GM21423 (cell line): ENCODE measurements around the gene FBLN1.

Experiments used
- ATAC-seq: cut with Tn5 transposase; IDR thresholded peaks from one replicate; pipeline ENCODE4 v1.9.1; 2021; ENCODE audit warnings: mild to moderate bottlenecking, moderate library complexity; ENCODE audit not compliant: unreplicated experiment

Gene FBLN1

GRCh38 chr22:45629469-45630089, 126.9 kb downstream of the FBLN1 start:
- no peak for ATAC-seq

- no peak for ATAC-seq
Observed at GRCh38 chr22:45630436-45630835, 127.8 kb downstream of the FBLN1 start.

GRCh38 chr22:45631140-45631840, 128.6 kb downstream of the FBLN1 start:
- ATAC-seq, result no peak

GRCh38 chr22:45631841-45632238, 129.2 kb downstream of the FBLN1 start:
- no peak for ATAC-seq

- no peak for ATAC-seq
Observed at GRCh38 chr22:45632791-45633515, 130.3 kb downstream of the FBLN1 start.

- ATAC-seq, result no peak
Observed at GRCh38 chr22:45636683-45637082, 134.0 kb downstream of the FBLN1 start.

- ATAC-seq, result no peak
Observed at GRCh38 chr22:45638197-45638596, 135.5 kb downstream of the FBLN1 start.

- no peak for ATAC-seq
Observed at GRCh38 chr22:45638834-45639746, 136.4 kb downstream of the FBLN1 start.

- ATAC-seq, result no peak
Observed at GRCh38 chr22:45639747-45640102, 137.0 kb downstream of the FBLN1 start.

GRCh38 chr22:45640291-45640940, 137.7 kb downstream of the FBLN1 start:
- ATAC-seq, result no peak

- ATAC-seq, result no peak
Observed at GRCh38 chr22:45640941-45641621, 138.4 kb downstream of the FBLN1 start.

- ATAC-seq, result no peak
Observed at GRCh38 chr22:45642986-45643385, 140.3 kb downstream of the FBLN1 start.

GRCh38 chr22:45644714-45645113, 142.0 kb downstream of the FBLN1 start:
- ATAC-seq, result no peak

GRCh38 chr22:45645150-45645525, 142.5 kb downstream of the FBLN1 start:
- no peak for ATAC-seq

GRCh38 chr22:45645526-45646414, 143.1 kb downstream of the FBLN1 start:
- ATAC-seq, result peak; percentile 58

GRCh38 chr22:45647532-45648225, 145.0 kb downstream of the FBLN1 start:
- ATAC-seq, result no peak

- no peak for ATAC-seq
Observed at GRCh38 chr22:45648301-45649117, 145.8 kb downstream of the FBLN1 start.

- no peak for ATAC-seq
Observed at GRCh38 chr22:45649809-45650208, 147.1 kb downstream of the FBLN1 start.
